H1 (cell line): ENCODE data around the gene SLN. TPM values are rescaled to one million over a fixed set of nuclear protein-coding genes. Genes with fewer than 3 reads are reported as not detected.

Experiments
- CTCF ChIA-PET: fragments of 300-600 bp; sonication (Branson Sonifier 250); formaldehyde crosslinking; loops from one replicate; lab custom pipeline; 2021; ENCODE audit not compliant: partially characterized antibody; lab: Charles Lee
- POLR2A ChIA-PET: fragments of 300-600 bp; sonication (Branson Sonifier 250); formaldehyde crosslinking; loops from one replicate; lab custom pipeline; 2021; ENCODE audit warnings: inconsistent platforms; ENCODE audit not compliant: partially characterized antibody; lab: Charles Lee
- DNase-seq, 2 experiments: peaks; one replicate each; pipeline versions ENCODE4 v3.0.0 to v3.0.0-alpha.2; 2010 to 2022; ENCODE audit warnings: low spot score in 2 of 2, low read depth in 1 of 2, mixed read lengths in 1 of 2
- FAIRE-seq: peaks from 2 replicates; lab custom pipeline; 2011; peaks lifted over from hg19 to GRCh38; lab: Jason Lieb, UNC
- H2AFZ ChIP-seq: 2 replicates; pipeline ENCODE4 v1.8.1; 2012; ENCODE audit warnings: low read length, inconsistent platforms
- H2AK5ac ChIP-seq: 2 replicates; pipeline ENCODE4 v1.6.1; 2013; ENCODE audit warnings: low read depth, low read length
- H2BK120ac ChIP-seq: replicated peaks from 2 replicates; pipeline ENCODE3; 2013; ENCODE audit warnings: low read depth, low read length, inconsistent platforms
- H2BK12ac ChIP-seq: 2 replicates; pipeline ENCODE4 v1.6.1; 2013; ENCODE audit warnings: low read depth, low read length
- H2BK15ac ChIP-seq: 2 replicates; pipeline ENCODE4 v1.6.1; 2013; ENCODE audit warnings: low read length
- H2BK20ac ChIP-seq: 2 replicates; pipeline ENCODE4 v1.6.1; 2013; ENCODE audit warnings: low read length
- H2BK5ac ChIP-seq: 2 replicates; pipeline ENCODE4 v1.6.1; 2013; ENCODE audit warnings: low read depth, low read length
- H3K14ac ChIP-seq: 2 replicates; pipeline ENCODE4 v1.6.1; 2013; ENCODE audit warnings: inconsistent platforms; ENCODE audit not compliant: insufficient read length
- H3K18ac ChIP-seq: 2 replicates; pipeline ENCODE4 v1.6.1; 2013; ENCODE audit warnings: low read length; ENCODE audit errors: extremely low read depth
- H3K23ac ChIP-seq: 2 replicates; pipeline ENCODE4 v1.6.1; 2013; ENCODE audit warnings: inconsistent platforms; ENCODE audit not compliant: insufficient read length
- H3K23me2 ChIP-seq: 2 replicates; pipeline ENCODE4 v1.6.1; 2013; ENCODE audit warnings: low read depth, low read length
- H3K27ac ChIP-seq: 2 replicates; pipeline ENCODE4 v1.6.1; 2011; ENCODE audit warnings: low read depth, low read length, inconsistent platforms
- H3K27me3 ChIP-seq, 4 experiments: replicated peaks in 1 of 4; 1 replicate in 1 of 4; 2 replicates in 3 of 4; pipeline versions ENCODE4 v1.6.1 to v1.8.1; 2011 to 2013; ENCODE audit warnings: low read length in 3 of 4, mild to moderate bottlenecking in 3 of 4, inconsistent platforms in 2 of 4, mixed read lengths in 2 of 4, moderate library complexity in 1 of 4; ENCODE audit not compliant: control insufficient read depth in 3 of 4, insufficient read depth in 3 of 4; ENCODE audit errors: extremely low read depth in 1 of 4
- H3K36me3 ChIP-seq, 4 experiments: 2 replicates each; pipeline versions ENCODE4 v1.6.1 to v1.8.1; 2011 to 2013; ENCODE audit warnings: mild to moderate bottlenecking in 4 of 4, low read length in 3 of 4, moderate library complexity in 2 of 4, control low read depth in 1 of 4, inconsistent platforms in 1 of 4; ENCODE audit not compliant: insufficient read depth in 4 of 4, control insufficient read depth in 2 of 4
- H3K4ac ChIP-seq: replicated peaks from 2 replicates; pipeline ENCODE3; 2013; ENCODE audit warnings: low read length, low read depth, mixed read lengths, inconsistent platforms; ENCODE audit not compliant: insufficient read length
- H3K4me1 ChIP-seq, 4 experiments: replicated peaks in 1 of 4; 1 replicate in 1 of 4; 2 replicates in 3 of 4; pipeline versions ENCODE4 v1.6.1 to v1.8.1; 2011 to 2013; ENCODE audit warnings: low read length in 3 of 4, inconsistent platforms in 2 of 4, mixed read lengths in 1 of 4; ENCODE audit not compliant: insufficient read depth in 4 of 4, control insufficient read depth in 3 of 4
- H3K4me2 ChIP-seq, 2 experiments: 2 replicates each; pipeline versions ENCODE4 v1.6.1 to v1.8.1; 2011 to 2013; ENCODE audit warnings: low read depth in 2 of 2, low read length in 2 of 2, control low read depth in 1 of 2, inconsistent platforms in 1 of 2, mild to moderate bottlenecking in 1 of 2; ENCODE audit not compliant: insufficient read depth in 1 of 2
- H3K4me3 ChIP-seq, 4 experiments: fragments of 200-600, 300-600 bp in 1 of 4; sonication (generic), shearing (Covaris generic), sonication (Bioruptor Twin) in 1 of 4; 2 replicates each; pipeline versions ENCODE4 v1.5.1 to v1.8.1; 2011 to 2016; ENCODE audit warnings: low read length in 4 of 4, low read depth in 3 of 4, control low read depth in 2 of 4, inconsistent platforms in 2 of 4, mild to moderate bottlenecking in 2 of 4, mixed read lengths in 1 of 4, moderate library complexity in 1 of 4; ENCODE audit not compliant: insufficient read depth in 2 of 4; ENCODE audit errors: extremely low read depth in 1 of 4
- H3K56ac ChIP-seq: replicated peaks from 2 replicates; pipeline ENCODE3; 2013; ENCODE audit warnings: low read depth, mild to moderate bottlenecking, mixed read lengths, low read length, inconsistent platforms; ENCODE audit not compliant: insufficient read length
- H3K79me1 ChIP-seq: 2 replicates; pipeline ENCODE4 v1.6.1; 2013; ENCODE audit warnings: low read depth, low read length, control low read depth
- H3K79me2 ChIP-seq, 2 experiments: 2 replicates each; pipeline versions ENCODE4 v1.6.1 to v1.8.1; 2012 to 2013; ENCODE audit warnings: low read length in 2 of 2, mild to moderate bottlenecking in 2 of 2, inconsistent platforms in 1 of 2; ENCODE audit not compliant: insufficient read depth in 2 of 2, control insufficient read depth in 1 of 2
- H3K9ac ChIP-seq, 4 experiments: replicated peaks in 1 of 4; 1 replicate in 1 of 4; 2 replicates in 3 of 4; pipeline versions ENCODE4 v1.6.1 to v1.8.1; 2011 to 2013; ENCODE audit warnings: low read depth in 3 of 4, low read length in 3 of 4, control low read depth in 2 of 4, mild to moderate bottlenecking in 2 of 4, moderate library complexity in 2 of 4, inconsistent platforms in 1 of 4; ENCODE audit errors: extremely low read depth in 1 of 4
- H3K9me3 ChIP-seq, 2 experiments: 2 replicates each; pipeline versions ENCODE4 v1.6.1 to v1.8.1; 2012 to 2013; ENCODE audit warnings: mild to moderate bottlenecking in 2 of 2, moderate library complexity in 2 of 2, control low read depth in 1 of 2, inconsistent platforms in 1 of 2, low read depth in 1 of 2, low read length in 1 of 2, mixed read lengths in 1 of 2; ENCODE audit not compliant: insufficient read depth in 2 of 2
- H4K20me1 ChIP-seq, 2 experiments: replicated peaks in 1 of 2; 2 replicates each; pipeline versions ENCODE3 to v1.8.1; 2011 to 2013; ENCODE audit warnings: inconsistent platforms in 2 of 2, low read length in 2 of 2, mild to moderate bottlenecking in 1 of 2; ENCODE audit not compliant: insufficient read depth in 2 of 2, control insufficient read depth in 1 of 2
- H4K5ac ChIP-seq: 2 replicates; pipeline ENCODE4 v1.6.1; 2013; ENCODE audit warnings: low read length, low read depth, mixed read lengths, inconsistent platforms; ENCODE audit not compliant: insufficient read length
- H4K8ac ChIP-seq: 2 replicates; pipeline ENCODE4 v1.8.0; 2013; ENCODE audit warnings: mild to moderate bottlenecking, moderate library complexity, low read length, inconsistent platforms; ENCODE audit not compliant: insufficient read depth; ENCODE audit errors: extremely low read depth
- H4K91ac ChIP-seq: replicated peaks from 2 replicates; pipeline ENCODE3; 2013; ENCODE audit warnings: low read length, mixed read lengths, inconsistent platforms; ENCODE audit not compliant: insufficient read length
- ATF2 ChIP-seq: IDR thresholded peaks from 2 replicates; pipeline ENCODE4 v1.6.1; 2012; ENCODE audit warnings: low read length, inconsistent platforms
- ATF3 ChIP-seq: IDR thresholded peaks from 2 replicates; pipeline ENCODE4 v1.6.1; 2011; ENCODE audit warnings: low read depth, mild to moderate bottlenecking, low read length; ENCODE audit not compliant: insufficient read depth
- CHD1 ChIP-seq: IDR thresholded peaks from 2 replicates; pipeline ENCODE4 v1.6.1; 2012; ENCODE audit warnings: low read depth, low read length, improper control_type of control experiment
- EZH2 ChIP-seq: fragments of 200-600 bp; sonication (generic); IDR thresholded peaks from 2 replicates; pipeline ENCODE4 v1.7.1; 2012; ENCODE audit warnings: low read depth, mild to moderate bottlenecking, moderate library complexity, low read length, inconsistent platforms; ENCODE audit not compliant: severe bottlenecking
- KDM4A ChIP-seq: IDR thresholded peaks from one replicate; pipeline ENCODE4 v1.7.1; 2012; ENCODE audit warnings: low read depth, mild to moderate bottlenecking, moderate library complexity, low read length, inconsistent platforms; ENCODE audit not compliant: severe bottlenecking
- RBBP5 ChIP-seq: IDR thresholded peaks from 2 replicates; pipeline ENCODE4 v1.7.1; 2012; ENCODE audit warnings: low read depth, mild to moderate bottlenecking, inconsistent platforms, low read length, moderate library complexity, borderline replicate concordance
- RFX5 ChIP-seq: IDR thresholded peaks from 2 replicates; pipeline ENCODE4 v1.6.1; 2011; ENCODE audit warnings: low read depth, low read length, improper control_type of control experiment, borderline replicate concordance
- SIX5 ChIP-seq: IDR thresholded peaks from 2 replicates; pipeline ENCODE4 v1.6.1; 2011; ENCODE audit warnings: mild to moderate bottlenecking, low read depth, low read length
- SP2 ChIP-seq: IDR thresholded peaks from 2 replicates; pipeline ENCODE4 v1.6.1; 2012; ENCODE audit warnings: mild to moderate bottlenecking, low read length, inconsistent platforms
- SP4 ChIP-seq: IDR thresholded peaks from 2 replicates; pipeline ENCODE4 v1.6.1; 2012; ENCODE audit warnings: low read length, inconsistent platforms
- SRF ChIP-seq: IDR thresholded peaks from 2 replicates; pipeline ENCODE4 v1.6.1; 2011; ENCODE audit warnings: mild to moderate bottlenecking, low read depth, low read length, moderate library complexity
- SUZ12 ChIP-seq: fragments of 200-600 bp; sonication (generic); IDR thresholded peaks from 2 replicates; pipeline ENCODE4 v1.6.1; 2012; ENCODE audit warnings: mild to moderate bottlenecking, inconsistent platforms, low read length, moderate library complexity, mixed read lengths
- WGBS, 2 experiments: shearing (Covaris generic) in 1 of 2; methylation state at CpG; one replicate each; pipeline versions ENCODE4 v1.1.6 to v1.1.7; 2013 to 2015; ENCODE audit warnings: low lambda C conversion rate in 2 of 2, mixed read lengths in 2 of 2, inconsistent platforms in 1 of 2, low coverage in 1 of 2, missing lambda C conversion rate in 1 of 2; ENCODE audit not compliant: insufficient replicate concordance in 2 of 2, insufficient coverage in 1 of 2, insufficient read length in 1 of 2; ENCODE audit errors: extremely low coverage in 1 of 2, missing lambda C conversion rate in 1 of 2; 5-methylcytosine and 5-hydroxymethylcytosine counted together
- polyA plus RNA-seq, 7 experiments: library from polyadenylated mRNA; depleted of rRNA in 3 of 7; stranded (reverse) in 5 of 7; unstranded in 2 of 7; fragments of >200 nt in 5 of 7; fragments of 200-250 nt in 2 of 7; gene quantifications; 1 replicate in 5 of 7; 2 replicates in 1 of 7; 4 replicates in 1 of 7; pipeline versions ENCODE4 v1.2.1 to v1.2.3, GENCODE V29; 2011 to 2013; ENCODE audit warnings: missing spikeins in 2 of 7, mixed read lengths in 2 of 7
- total RNA-seq: library from RNA; stranded (reverse); fragmentation: NEBNext Ultra II Directional; extraction: Animal tissue kit (Norgen Biotek cat#: 25700); gene quantifications from 2 replicates; pipeline ENCODE4 v1.2.1, GENCODE V29; 2021

Gene SLN
- total and polyA plus RNA-seq, 2 of the 8 experiments (the other 6 are each of a cell fraction or from before 2014, with no cell fraction given) = not detected

GRCh38 chr11:107747622-107748021 lies 35.8 kb upstream of the SLN start:
- Histone ChIP-seq H3K18ac (no peak overlapping the region), H2BK12ac (no peak overlapping the region), H3K79me1 (no peaks in the 10 kb centered on the region), H3K79me2 (no peaks in the 10 kb centered on the region), H2BK5ac (no peak overlapping the region), H2AK5ac (no peak overlapping the region), H2BK120ac (no peak overlapping the region), H3K27ac (no peak overlapping the region), H3K4me2 (no peak overlapping the region), H4K20me1 (no peaks in the 10 kb centered on the region), H3K23ac (no peak overlapping the region), H4K5ac (no peak overlapping the region), H4K91ac (no peak overlapping the region), H3K36me3 (no peaks in the 10 kb centered on the region), H3K27me3 (no peaks in the 10 kb centered on the region), H3K23me2 (no peaks in the 10 kb centered on the region; the same call in 1 of the 2 replicates), H3K9me3 (no peaks in the 10 kb centered on the region), H3K4ac (no peak overlapping the region), H3K56ac (no peak overlapping the region), H4K8ac (no peak overlapping the region), H2BK20ac (no peak overlapping the region), H2AFZ (no peak overlapping the region), H2BK15ac (no peak overlapping the region), H3K4me1 (no peaks in the 10 kb centered on the region), H3K4me3 (no peak overlapping the region), H3K14ac (no peak overlapping the region), H3K9ac (no peak overlapping the region)
- ChIA-PET CTCF (interaction anchor here (0.9 to 2.3 kb wide), 6 partner anchors 10 to 59 kb away, joined by 3 to 7 read pairs (median 4); no protein-coding TSS in a partner anchor), POLR2A (no interaction called here)
- no peak for FAIRE-seq
- WGBS, 2 experiments = 72% methylated on average over 2 of the region's 2 CpGs; no CpG with 5 or more reads in 1 of the 2 experiments
- no peak for DNase-seq
- no peak for TF ChIP-seq ATF2
- no peak for TF ChIP-seq EZH2
- TF ChIP-seq SP2 = no peak
- no peak for TF ChIP-seq KDM4A
- TF ChIP-seq RBBP5 = no peak
- TF ChIP-seq SUZ12 = no peak
- no peak for TF ChIP-seq SP4
- no peak for TF ChIP-seq SIX5
- TF ChIP-seq ATF3 = no peak
- no peak for TF ChIP-seq CHD1
- no peak for TF ChIP-seq RFX5
- TF ChIP-seq SRF = no peak
